ENCODE data around the gene TMEM221. TPM values are rescaled to one million over a fixed set of nuclear protein-coding genes. Genes with fewer than 3 reads are reported as not detected.

TMEM221 gene
- total and polyA plus RNA-seq, 9 of the 15 experiments (the other 6 are each of a cell fraction or from before 2014, with no cell fraction given) = 0.06 to 0.35 TPM; not detected in 7

DNA sequence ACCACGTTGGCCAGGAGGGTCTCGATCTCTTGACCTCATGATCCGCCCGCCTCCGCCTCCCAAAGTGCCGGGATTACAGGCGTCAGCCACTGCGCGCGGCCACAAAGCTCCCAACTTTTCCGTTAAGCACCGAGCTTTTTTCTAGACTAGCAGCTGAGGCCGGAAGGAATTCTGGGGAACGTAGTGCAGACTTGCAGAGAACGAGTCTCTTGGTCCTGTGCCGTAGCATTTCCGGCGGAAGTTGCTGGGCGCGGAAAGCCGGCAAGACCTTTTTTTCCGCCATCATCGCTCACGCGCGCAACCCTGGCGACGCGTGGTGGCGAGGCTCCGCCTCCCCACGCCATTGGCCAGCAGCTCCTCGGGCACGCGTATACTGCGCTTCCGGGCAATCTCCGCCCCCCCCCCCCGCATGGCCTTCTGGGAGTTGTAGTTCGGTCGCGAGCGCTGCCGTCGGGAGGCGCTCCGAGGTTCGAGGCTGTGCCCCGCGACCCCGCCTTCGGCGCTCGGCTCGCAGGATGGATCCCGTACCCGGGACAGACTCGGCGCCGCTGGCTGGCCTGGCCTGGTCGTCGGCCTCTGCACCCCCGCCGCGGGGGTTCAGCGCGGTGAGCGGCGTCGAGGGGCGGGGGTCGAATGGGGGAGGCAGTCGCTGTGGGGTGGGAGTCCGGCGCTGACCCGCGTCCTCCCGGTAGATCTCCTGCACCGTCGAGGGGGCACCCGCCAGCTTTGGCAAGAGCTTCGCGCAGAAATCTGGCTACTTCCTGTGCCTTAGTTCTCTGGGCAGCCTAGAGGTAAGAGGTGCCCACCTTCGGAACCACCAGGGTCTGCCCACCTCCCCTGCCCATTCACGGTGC lies 28.6 kb downstream of the TMEM221 start, which contains the start of gene MVB12A (continued):
- TF ChIP-seq YY1 (IDR thresholded peaks at IDR 0.05; ENCODE audit: borderline replicate concordance in 1 of 3, control insufficient read depth in 1 of 3, extremely low read depth in 1 of 3, insufficient read depth in 3 of 3, insufficient read length in 1 of 3, insufficient replicate concordance in 2 of 3, low read depth in 1 of 3, low read length in 2 of 3) (peak; percentile 52 to 91 (median 86)), MTA2 (IDR thresholded peaks at IDR 0.05; ENCODE audit: low read depth) (no peak), RBM22 (IDR thresholded peaks at IDR 0.05; ENCODE audit: low read depth, low read length, poor library complexity, severe bottlenecking) (peak; percentile 34), NFE2L1 (tag; IDR thresholded peaks at IDR 0.05; ENCODE audit: borderline replicate concordance, low read depth) (no peak), HLTF (IDR thresholded peaks at IDR 0.05) (no peak), KLF13 (tag; IDR thresholded peaks at IDR 0.05; ENCODE audit: borderline replicate concordance, low read depth) (no peak), GTF2E2 (tag; IDR thresholded peaks at IDR 0.05) (peak; percentile 63; the same call in 1 of the 2 replicates)
- TF ChIP-seq, protein P1, sequence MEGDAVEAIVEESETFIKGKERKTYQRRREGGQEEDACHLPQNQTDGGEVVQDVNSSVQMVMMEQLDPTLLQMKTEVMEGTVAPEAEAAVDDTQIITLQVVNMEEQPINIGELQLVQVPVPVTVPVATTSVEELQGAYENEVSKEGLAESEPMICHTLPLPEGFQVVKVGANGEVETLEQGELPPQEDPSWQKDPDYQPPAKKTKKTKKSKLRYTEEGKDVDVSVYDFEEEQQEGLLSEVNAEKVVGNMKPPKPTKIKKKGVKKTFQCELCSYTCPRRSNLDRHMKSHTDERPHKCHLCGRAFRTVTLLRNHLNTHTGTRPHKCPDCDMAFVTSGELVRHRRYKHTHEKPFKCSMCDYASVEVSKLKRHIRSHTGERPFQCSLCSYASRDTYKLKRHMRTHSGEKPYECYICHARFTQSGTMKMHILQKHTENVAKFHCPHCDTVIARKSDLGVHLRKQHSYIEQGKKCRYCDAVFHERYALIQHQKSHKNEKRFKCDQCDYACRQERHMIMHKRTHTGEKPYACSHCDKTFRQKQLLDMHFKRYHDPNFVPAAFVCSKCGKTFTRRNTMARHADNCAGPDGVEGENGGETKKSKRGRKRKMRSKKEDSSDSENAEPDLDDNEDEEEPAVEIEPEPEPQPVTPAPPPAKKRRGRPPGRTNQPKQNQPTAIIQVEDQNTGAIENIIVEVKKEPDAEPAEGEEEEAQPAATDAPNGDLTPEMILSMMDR (IDR thresholded peaks at IDR 0.05 in 2 of 3, conservative IDR thresholded peaks at IDR 0.05 in 1 of 3; ENCODE audit: insufficient read depth in 2 of 3, low read depth in 1 of 3, low read length in 3 of 3) = 0 out of 6 replicates have a peak, but pooled peaks of 1 of the 3 experiments have one; percentile 0
- TF ChIP-seq, protein P2, sequence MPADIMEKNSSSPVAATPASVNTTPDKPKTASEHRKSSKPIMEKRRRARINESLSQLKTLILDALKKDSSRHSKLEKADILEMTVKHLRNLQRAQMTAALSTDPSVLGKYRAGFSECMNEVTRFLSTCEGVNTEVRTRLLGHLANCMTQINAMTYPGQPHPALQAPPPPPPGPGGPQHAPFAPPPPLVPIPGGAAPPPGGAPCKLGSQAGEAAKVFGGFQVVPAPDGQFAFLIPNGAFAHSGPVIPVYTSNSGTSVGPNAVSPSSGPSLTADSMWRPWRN (IDR thresholded peaks at IDR 0.05; ENCODE audit: low read depth) = peak; percentile 98
- TF ChIP-seq, protein P3, sequence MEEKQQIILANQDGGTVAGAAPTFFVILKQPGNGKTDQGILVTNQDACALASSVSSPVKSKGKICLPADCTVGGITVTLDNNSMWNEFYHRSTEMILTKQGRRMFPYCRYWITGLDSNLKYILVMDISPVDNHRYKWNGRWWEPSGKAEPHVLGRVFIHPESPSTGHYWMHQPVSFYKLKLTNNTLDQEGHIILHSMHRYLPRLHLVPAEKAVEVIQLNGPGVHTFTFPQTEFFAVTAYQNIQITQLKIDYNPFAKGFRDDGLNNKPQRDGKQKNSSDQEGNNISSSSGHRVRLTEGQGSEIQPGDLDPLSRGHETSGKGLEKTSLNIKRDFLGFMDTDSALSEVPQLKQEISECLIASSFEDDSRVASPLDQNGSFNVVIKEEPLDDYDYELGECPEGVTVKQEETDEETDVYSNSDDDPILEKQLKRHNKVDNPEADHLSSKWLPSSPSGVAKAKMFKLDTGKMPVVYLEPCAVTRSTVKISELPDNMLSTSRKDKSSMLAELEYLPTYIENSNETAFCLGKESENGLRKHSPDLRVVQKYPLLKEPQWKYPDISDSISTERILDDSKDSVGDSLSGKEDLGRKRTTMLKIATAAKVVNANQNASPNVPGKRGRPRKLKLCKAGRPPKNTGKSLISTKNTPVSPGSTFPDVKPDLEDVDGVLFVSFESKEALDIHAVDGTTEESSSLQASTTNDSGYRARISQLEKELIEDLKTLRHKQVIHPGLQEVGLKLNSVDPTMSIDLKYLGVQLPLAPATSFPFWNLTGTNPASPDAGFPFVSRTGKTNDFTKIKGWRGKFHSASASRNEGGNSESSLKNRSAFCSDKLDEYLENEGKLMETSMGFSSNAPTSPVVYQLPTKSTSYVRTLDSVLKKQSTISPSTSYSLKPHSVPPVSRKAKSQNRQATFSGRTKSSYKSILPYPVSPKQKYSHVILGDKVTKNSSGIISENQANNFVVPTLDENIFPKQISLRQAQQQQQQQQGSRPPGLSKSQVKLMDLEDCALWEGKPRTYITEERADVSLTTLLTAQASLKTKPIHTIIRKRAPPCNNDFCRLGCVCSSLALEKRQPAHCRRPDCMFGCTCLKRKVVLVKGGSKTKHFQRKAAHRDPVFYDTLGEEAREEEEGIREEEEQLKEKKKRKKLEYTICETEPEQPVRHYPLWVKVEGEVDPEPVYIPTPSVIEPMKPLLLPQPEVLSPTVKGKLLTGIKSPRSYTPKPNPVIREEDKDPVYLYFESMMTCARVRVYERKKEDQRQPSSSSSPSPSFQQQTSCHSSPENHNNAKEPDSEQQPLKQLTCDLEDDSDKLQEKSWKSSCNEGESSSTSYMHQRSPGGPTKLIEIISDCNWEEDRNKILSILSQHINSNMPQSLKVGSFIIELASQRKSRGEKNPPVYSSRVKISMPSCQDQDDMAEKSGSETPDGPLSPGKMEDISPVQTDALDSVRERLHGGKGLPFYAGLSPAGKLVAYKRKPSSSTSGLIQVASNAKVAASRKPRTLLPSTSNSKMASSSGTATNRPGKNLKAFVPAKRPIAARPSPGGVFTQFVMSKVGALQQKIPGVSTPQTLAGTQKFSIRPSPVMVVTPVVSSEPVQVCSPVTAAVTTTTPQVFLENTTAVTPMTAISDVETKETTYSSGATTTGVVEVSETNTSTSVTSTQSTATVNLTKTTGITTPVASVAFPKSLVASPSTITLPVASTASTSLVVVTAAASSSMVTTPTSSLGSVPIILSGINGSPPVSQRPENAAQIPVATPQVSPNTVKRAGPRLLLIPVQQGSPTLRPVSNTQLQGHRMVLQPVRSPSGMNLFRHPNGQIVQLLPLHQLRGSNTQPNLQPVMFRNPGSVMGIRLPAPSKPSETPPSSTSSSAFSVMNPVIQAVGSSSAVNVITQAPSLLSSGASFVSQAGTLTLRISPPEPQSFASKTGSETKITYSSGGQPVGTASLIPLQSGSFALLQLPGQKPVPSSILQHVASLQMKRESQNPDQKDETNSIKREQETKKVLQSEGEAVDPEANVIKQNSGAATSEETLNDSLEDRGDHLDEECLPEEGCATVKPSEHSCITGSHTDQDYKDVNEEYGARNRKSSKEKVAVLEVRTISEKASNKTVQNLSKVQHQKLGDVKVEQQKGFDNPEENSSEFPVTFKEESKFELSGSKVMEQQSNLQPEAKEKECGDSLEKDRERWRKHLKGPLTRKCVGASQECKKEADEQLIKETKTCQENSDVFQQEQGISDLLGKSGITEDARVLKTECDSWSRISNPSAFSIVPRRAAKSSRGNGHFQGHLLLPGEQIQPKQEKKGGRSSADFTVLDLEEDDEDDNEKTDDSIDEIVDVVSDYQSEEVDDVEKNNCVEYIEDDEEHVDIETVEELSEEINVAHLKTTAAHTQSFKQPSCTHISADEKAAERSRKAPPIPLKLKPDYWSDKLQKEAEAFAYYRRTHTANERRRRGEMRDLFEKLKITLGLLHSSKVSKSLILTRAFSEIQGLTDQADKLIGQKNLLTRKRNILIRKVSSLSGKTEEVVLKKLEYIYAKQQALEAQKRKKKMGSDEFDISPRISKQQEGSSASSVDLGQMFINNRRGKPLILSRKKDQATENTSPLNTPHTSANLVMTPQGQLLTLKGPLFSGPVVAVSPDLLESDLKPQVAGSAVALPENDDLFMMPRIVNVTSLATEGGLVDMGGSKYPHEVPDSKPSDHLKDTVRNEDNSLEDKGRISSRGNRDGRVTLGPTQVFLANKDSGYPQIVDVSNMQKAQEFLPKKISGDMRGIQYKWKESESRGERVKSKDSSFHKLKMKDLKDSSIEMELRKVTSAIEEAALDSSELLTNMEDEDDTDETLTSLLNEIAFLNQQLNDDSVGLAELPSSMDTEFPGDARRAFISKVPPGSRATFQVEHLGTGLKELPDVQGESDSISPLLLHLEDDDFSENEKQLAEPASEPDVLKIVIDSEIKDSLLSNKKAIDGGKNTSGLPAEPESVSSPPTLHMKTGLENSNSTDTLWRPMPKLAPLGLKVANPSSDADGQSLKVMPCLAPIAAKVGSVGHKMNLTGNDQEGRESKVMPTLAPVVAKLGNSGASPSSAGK (IDR thresholded peaks at IDR 0.05) = no peak

Data from K562 (cell line).